ENCODE results near the gene ZBED4. TPM values are rescaled to one million over a fixed set of nuclear protein-coding genes. Genes with fewer than 3 reads are reported as not detected.
A peak's percentile ranks its signal among the peaks of the same experiment; 100 is the strongest.
"Not testable (repeated sequence)": the region's sequence is repeated elsewhere in the genome, so short reads cannot be mapped to it uniquely, and the experiment has no call there.

The ZBED4 gene, protein sequence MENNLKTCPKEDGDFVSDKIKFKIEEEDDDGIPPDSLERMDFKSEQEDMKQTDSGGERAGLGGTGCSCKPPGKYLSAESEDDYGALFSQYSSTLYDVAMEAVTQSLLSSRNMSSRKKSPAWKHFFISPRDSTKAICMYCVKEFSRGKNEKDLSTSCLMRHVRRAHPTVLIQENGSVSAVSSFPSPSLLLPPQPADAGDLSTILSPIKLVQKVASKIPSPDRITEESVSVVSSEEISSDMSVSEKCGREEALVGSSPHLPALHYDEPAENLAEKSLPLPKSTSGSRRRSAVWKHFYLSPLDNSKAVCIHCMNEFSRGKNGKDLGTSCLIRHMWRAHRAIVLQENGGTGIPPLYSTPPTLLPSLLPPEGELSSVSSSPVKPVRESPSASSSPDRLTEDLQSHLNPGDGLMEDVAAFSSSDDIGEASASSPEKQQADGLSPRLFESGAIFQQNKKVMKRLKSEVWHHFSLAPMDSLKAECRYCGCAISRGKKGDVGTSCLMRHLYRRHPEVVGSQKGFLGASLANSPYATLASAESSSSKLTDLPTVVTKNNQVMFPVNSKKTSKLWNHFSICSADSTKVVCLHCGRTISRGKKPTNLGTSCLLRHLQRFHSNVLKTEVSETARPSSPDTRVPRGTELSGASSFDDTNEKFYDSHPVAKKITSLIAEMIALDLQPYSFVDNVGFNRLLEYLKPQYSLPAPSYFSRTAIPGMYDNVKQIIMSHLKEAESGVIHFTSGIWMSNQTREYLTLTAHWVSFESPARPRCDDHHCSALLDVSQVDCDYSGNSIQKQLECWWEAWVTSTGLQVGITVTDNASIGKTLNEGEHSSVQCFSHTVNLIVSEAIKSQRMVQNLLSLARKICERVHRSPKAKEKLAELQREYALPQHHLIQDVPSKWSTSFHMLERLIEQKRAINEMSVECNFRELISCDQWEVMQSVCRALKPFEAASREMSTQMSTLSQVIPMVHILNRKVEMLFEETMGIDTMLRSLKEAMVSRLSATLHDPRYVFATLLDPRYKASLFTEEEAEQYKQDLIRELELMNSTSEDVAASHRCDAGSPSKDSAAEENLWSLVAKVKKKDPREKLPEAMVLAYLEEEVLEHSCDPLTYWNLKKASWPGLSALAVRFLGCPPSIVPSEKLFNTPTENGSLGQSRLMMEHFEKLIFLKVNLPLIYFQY
- 9.0 TPM for total RNA-seq

DNA sequence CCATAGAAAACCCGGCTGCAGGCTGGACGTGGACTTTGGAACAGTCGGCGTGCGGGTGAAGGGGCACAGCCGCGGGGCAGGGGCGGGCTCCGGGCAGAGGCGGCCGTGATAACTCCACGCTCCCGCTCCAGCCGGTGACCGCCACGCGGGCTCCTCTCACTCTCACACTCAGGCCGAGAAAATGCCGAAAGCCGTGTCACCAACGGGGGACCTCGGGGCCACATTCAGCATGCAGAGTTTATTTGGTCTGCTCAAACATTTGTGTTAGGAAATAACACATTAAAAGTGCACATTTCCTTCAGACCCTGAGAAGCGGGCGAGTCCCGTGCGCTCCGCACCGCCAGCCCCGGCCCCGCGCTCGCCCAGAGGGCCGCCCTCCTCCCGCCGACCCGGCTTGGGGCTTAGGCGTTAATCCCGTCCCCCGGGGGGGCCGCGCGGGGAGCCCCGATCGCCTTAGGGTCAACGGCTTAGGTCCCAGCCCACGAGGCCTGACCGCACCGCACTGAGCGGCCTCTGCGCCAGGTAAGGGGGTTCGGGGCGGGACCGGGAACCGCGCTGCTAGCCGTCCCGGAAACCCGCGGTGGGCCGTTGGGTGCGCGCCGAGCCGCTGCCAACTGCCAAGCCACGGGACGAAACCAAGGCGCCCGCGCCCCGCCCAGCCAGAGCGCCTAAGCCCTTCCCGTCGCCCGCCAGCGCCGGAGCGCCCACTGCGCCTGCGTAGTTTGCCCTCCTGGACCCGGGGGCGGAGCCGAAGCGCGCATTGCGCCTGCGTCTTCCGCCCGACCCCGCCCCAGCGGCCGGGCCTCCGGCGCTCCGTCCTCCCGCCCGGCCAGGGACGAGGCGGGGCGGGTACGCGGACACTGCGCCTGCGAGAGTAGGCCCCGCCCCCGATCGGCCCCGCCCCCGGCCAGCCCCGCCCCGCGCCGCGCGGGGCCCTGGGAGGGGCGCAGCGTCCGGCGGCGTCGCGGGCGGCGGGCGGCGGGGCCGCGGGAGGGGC lies at the start of gene ZBED4:
Gene ZBED4, plus strand, starts transcription at position 947 of the 997 bp plus-strand sequence. CDS start 29,819 bp downstream, outside the sequence.
- peak; percentile 95 for ATAC-seq

DNA sequence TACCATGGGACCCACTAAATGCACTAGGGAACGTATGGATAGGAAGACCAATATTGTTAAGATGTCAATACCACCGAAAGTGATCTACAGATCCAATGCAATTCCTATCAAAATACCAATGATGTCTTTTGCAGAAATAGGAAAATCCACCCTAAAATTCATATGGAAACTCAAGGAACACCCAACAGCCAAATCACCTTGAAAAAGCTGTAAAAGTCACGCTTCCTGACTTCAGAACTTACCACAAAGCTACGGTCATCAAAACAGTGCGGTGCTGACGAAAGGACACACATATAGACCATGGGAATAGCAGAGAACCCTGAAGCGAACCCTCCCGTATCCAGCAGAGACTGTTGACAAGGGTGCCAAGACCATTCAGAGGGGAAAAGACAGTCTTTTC lies 46.5 kb upstream of the ZBED4 start:
- ATAC-seq = no peak

DNA sequence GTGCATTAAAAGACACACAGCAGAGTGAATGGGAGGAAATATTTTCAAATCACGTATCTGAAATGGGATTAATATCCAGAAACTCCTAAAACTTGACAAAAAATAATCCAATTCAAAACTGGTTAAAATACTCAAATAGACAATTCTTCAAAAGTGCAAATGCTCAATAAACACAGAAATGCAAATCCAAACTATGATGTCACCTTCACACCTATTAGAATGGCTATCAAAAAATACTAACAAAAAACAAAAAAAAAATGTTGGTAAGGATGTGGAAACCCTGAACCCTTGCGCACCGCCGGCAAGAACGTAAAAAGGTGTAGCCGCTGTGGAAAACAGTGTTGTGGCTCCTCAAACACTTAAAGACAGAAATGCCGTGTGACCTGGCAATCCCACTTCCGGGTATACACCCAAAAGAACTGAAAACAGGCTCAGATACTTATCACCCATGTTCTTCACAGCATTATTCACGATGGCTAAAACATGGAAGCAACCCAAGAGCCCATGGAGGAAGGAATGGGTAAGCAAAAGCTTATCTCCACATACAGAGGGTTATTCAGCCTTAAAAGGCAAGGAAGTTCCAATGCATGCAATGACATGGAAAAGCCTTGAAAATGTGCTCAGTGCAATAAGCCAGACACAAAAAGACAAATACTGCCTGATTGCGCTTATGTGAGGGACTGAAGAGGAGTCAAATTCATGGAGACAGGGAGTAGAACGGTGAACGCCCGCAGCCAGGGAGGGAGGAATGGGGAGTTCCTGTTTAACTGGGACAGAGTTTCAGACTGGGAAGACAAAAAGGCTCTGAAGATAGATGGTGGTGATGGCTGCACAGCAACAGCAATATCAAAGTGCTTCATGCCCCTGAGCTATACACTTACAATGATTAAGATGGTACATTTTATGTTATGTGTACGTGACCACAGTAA lies 45.6 kb upstream of the ZBED4 start:
- ATAC-seq = no peak

DNA sequence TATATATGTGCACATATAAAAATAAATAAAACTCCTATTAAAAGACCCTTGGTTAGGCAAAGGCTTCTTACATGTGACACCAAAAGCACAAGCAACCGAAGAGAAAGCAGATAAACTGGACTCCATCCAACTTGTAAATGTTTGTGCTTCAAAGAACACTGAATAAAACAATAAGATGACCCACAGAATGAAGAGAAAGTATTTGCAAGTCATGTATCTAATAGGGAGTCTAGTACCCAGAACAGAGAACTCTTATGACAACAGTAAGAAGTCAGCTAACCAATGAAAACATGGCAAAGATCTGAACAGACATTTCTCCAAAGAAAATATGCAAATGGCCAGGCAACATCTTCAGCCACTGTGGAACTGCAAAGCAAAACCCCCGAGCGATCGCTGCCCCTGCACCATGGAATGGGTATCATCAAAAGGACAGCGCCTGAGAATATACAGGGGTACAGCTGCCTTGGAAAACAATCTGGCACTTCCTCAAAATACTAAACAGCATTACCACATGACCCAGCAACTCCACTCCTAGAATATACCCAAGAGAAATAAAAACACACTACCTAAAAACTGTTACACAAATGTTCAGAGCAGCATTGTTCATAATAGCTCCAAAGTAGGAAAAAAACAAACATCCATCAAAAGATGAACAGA lies 43.2 kb upstream of the ZBED4 start:
- no peak for ATAC-seq

DNA sequence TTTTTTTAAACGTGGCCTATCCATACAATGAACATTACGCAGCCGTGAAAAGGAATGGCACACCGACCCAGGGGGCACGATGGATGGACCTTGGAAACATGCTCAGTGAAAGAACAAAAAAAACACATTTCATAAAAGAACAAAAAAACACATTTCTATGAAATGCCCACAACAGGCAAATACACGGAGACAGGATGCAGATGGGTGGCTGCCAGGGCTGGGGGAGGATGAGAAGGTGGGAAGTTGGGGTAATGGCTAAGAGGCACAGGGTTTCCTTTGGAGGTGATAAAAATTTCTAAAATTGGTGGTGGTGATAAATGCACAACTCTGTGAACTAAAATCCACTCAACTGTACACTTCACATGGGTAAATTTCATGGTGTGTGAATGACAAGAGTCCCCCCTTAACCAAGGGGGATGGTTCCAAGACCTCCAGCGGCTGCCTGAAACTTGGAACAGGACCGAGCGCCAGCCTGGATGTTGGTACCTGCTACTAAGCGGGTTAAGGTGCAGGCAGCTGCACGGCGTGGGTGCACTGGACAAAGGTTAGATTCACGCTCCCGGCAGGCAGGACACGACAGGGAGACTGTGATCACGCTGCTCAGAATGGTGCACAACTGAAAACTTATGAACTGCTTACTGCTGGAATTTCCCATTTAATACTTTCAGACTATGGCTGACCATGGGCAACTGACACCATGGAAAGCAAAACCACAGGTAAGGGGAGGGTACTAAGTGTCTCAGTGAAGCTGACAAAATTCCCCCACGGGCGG lies 42.4 kb upstream of the ZBED4 start:
- no peak for ATAC-seq

DNA sequence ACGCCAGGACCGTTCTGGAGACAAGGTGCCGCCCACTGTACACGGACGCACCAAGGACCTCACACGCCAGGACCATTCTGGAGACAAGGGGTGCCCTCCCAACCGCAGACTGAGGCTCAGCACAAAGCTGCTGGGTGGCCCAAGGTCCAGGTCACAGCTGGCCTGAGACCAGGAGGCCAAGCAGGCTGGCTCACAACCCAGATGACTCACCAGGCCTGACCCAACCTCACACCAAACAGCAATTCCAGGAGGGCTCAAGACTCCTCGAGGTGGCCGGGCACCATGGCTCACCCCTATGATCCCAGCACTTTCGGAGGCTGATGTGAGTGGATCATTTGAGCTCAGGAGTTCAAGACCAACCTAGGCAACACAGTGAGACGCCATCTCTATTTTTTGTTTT lies 40.8 kb upstream of the ZBED4 start:
- ATAC-seq = peak; percentile 13

DNA sequence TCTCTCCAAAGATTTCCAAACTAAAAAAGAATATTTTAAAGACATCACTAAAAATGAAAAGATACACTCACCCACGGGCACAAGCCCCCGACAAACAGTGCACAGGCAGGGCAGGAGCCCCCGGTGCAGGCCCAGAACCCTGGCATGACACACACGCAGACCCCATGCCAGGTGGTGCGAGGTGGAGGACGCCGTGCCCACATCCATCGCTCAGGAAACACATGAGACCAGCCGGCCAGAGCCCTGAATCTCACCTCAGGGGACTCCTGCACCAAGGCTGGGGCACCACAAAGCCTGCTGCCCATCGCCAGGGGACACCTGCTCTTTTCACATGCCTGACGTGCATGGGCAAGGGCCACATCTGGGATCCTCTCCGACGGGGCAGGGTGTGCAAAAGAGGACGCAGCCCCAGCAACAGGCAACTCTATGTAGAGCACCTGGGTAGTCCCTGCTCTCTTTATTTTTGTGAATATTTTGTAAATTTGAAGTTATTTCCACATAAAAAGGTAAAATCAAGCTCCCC lies 39.4 kb upstream of the ZBED4 start:
- no peak for ATAC-seq

DNA sequence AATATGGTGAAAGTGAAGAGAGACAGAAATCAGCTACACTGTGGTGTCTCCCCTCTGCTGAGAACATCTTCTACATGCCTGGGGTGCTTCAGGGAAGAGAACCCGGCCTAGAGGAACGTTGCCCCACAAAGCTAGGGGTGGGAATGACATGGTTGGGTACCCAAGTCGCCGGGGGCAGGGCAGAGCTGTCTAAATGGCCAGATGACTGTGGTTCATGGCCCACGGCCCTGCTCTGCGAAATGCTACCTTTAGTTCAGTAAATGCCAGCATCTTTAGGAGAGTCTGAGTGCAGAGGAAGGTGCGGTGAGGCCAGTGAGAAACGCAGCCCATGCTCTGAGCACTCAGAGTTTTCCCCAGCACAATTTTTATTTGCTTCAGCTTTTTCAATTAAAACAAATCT lies 38.8 kb upstream of the ZBED4 start:
- ATAC-seq = no peak

DNA sequence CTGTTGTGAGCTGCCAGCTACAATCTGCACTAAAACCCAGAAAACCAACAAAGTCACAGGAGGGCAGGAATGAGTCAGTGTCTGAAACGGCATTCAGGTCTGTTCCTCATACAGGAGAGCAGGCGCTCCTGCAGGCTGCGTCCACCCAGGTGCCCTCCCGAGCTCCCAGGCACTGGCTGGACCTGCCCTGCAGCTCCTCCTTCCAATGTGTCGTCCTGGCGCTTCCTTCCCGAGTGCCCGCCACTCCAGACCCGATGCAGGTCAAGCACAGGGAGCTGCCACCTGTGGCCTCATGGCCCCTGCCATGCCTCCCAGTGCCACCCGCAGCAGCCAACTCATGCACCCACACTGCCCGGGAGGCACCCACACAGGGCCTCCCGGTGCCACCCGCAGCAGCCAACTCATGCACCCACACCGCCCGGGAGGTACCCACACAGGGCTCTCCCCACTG lies 38.0 kb upstream of the ZBED4 start:
- peak; percentile 69 for ATAC-seq

DNA sequence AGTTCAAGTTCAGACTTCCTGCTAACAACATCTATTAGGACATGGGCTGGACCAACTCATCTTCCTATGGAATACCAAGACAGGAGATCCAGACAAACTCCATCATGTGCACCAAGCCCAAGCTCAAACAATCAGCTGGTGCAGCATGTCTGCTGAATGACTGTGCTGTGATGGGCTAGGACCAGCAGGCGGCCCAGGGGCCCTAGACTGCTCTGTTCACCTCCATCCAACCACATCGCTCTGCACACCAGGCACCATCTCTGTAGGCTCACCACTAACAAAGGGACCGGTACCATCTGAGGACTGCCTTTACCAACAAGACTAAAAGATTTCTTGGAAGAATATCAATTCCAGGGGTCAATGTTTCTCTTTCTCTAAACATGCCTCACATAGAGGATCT lies 36.3 kb upstream of the ZBED4 start:
- no peak for ATAC-seq

DNA sequence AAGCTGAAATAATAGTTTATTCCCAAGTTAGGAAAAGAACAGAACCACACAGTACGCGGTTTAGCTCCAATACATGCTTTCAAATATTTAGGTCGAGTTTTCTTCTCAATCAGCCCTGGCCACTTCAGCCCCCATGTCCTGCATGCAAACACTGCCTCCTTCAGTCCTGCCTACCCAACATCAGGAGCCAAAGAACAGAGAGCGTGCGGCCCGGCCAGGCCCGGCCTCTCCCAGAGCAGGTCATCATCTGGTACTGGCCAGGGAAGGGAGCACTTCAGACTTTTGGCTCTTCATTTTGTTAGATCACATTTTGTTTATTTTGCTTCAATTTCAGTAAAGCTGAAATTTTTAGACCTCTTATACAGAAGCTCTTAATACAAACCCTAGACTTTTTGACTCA lies 32.7 kb upstream of the ZBED4 start:
- no peak for ATAC-seq

DNA sequence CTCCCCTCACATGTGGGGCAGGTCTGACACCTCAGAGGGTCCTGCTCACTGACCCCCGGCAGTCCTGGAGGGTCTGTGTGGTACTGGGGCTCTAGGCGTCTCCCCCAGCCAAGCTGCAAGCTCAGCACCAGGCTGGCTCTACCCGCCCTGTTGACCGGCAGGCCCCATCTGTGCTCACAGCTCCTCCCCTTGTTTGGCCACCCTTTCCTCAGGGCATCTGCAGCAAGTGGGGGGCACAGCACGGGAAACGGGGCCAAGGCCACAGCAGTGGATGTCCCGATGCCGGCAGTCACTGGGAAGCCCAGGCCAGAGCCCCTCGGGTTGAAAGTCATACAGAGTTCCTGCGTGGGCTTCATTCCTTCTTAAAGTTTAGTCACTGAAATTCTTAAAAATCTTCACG lies 31.9 kb upstream of the ZBED4 start:
- ATAC-seq = not testable (repeated sequence)

DNA sequence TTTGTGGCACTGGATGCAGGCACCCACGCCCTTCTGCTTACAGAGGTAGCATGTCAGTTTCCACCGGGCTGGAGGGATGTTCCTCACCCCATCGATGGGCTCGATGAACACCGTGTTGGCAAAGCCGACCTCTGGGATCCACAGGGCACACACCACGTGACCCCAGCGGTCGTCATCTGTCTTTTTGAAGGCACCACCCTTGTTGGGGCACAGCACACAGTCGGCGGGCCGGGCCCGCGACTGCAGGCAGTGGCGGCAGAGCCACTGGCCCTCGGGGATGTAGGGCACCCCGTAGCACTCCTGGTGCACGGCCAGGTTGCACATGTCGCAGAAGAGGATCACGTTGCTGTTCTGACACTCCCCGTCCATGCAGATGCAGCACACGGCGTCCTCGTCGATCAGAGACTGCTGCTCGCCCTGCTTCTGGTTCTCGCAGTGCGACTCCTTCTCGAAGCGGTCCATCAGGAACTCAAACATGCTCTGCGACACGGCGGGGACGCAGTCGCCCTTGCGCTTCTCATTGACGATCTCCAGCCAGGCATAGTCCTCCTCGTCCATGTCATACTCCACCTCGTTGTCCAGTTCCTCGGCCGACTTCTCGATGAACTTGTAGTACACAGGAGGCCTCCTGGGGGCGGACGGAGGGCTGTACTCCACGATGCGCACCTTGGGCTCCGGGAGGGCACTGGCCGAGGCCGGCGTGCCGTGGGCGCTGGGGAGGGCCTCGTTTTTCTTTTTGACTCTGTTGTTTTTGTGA lies 30.2 kb upstream of the ZBED4 start:
- no peak for ATAC-seq

DNA sequence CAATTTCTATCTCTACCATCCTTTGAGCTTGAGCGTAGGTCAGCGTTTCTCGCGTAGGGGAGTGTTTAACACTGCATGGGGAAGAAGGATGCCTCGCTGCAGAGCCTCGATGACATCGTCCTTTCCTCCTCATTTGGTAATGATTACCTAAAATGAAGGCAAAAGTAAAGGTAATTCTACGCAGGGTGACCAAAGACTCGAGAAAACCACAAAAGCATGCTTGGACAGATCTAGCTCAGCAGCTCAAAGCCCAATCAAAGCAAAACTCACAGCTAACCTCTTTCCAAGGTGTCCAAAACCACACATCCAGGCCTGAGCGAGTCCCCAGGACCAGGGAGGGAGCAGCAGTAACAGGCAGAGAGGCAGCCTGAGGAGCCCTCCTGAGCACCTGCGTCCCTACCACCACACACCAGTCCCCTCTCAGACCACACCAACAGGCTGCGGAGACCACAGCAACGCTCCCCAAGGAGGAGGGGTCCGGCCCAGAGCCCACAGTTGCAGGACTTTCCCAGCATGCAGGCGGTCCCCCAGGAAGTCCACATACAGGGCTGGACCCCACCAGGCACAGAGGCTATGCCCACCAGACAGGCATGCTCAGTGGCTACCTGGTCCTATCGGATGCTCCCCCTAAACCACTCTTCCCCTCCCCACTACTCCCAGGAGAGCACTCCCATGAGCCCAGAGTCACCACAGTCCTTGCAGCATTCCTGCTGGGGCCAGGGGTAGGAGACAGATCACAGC lies 29.3 kb upstream of the ZBED4 start:
- ATAC-seq = no peak

DNA sequence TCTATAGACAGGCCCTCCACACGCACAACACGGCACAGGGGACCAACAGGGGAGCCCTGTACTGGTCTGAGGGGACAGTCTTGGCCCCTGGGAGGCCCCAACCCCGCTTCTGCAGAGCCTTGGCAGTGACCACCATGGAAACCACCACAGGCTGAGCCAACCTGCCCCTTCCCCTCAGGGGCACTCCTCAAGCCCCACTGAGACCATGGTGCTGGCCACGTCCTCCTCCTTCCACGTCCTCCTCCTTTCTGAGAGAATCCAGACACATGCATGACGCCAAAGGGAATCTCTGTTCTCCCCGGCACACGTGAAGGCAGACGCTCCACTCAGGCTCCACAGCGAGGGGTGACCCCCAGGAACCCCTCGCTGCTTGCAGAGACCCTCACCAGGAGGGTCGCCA lies 28.7 kb upstream of the ZBED4 start:
- no peak for ATAC-seq

DNA sequence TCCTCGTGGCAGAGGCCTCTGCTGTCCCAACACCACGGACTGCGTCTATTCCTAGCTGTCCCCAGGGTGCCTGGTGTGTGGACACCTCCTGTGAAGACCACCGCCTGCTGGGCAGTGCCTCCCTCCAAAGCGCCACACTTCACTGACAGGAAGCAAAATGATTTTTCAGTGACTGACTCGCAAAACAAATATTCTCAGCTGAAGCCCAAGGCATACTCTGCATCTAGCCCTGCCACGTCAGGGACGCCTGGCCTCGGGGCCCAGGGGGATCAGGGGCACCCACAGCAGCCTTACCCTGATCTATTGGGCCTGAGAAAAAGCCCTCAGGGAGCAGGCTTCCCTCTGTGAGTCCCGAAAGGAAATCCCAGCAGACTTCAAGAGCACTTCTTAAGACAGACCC lies 28.2 kb upstream of the ZBED4 start:
- ATAC-seq = no peak

DNA sequence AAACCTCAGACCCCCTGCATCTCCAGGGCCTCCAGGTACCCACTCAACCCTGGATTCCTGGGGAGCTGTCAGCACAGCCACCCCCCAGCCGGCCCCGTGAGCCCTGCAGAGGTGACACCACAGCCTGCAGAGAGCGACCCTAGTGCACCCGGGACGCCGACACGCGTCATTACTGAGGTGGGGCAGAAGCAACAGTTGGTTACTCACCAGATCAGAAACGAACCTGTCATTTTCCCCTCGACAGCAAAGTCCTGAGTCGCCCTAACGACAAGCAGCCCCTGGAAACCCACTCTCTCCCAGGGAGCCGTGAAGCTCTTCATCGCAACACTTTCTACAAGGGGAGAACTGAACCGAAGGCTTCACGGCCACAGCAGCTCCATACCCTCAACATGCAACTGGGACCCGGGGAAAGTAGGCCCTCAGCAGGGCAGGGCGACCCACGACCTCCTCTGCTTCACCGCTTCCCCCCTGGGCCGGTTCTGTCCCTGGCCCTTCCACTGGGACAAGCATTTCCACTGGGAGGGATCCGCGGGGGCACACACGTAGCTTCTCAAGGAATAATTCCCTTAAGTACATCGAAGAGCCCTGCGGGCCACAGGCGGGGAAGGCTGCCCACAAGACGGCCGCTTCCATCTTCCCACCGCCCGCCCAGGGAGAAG lies 27.6 kb upstream of the ZBED4 start:
- peak; percentile 71 for ATAC-seq
